GM10266 (cell line): ENCODE measurements around the gene OLFML2B.
"Not testable (repeated sequence)": the region's sequence is repeated elsewhere in the genome, so short reads cannot be mapped to it uniquely, and the experiment has no call there.

Experiments
- DNase-seq: peaks from one replicate; pipeline ENCODE4 v3.0.0; 2012; ENCODE audit errors: extremely low spot score
- CTCF ChIP-seq: IDR thresholded peaks from 2 replicates; pipeline ENCODE4 v1.5.1; 2012; ENCODE audit warnings: mild to moderate bottlenecking, low read depth; ENCODE audit not compliant: control insufficient read depth, insufficient read depth; ENCODE audit errors: missing control alignments

The OLFML2B gene

GRCh38 chr1:162021124-162021523 lies 2.5 kb downstream of the OLFML2B start:
- DNase-seq, result no peak
- no peak for TF ChIP-seq CTCF

GRCh38 chr1:162020150-162020549 lies 3.5 kb downstream of the OLFML2B start:
- DNase-seq, result no peak
- no peak for TF ChIP-seq CTCF

- DNase-seq, result no peak
These were observed 4.2 kb downstream of the OLFML2B start for GRCh38 chr1:162019446-162019845.

GRCh38 chr1:162019006-162019405 lies 4.7 kb downstream of the OLFML2B start:
- no peak for TF ChIP-seq CTCF

More at GRCh38 chr1:162019446-162019845, 4.2 kb downstream of the OLFML2B start:
- no peak for TF ChIP-seq CTCF

GRCh38 chr1:162018418-162018817 lies 5.3 kb downstream of the OLFML2B start:
- no peak for DNase-seq
- TF ChIP-seq CTCF, result no peak

More at GRCh38 chr1:162019006-162019405, 4.7 kb downstream of the OLFML2B start:
- DNase-seq, result no peak

- DNase-seq, result not testable (repeated sequence)
These were observed 5.9 kb downstream of the OLFML2B start for GRCh38 chr1:162017791-162018190.

- no peak for TF ChIP-seq CTCF
- no peak for DNase-seq
These were observed 7.0 kb downstream of the OLFML2B start for GRCh38 chr1:162016631-162017030.

GRCh38 chr1:162015196-162015595 lies 8.5 kb downstream of the OLFML2B start:
- no peak for TF ChIP-seq CTCF
- DNase-seq, result no peak
